ENCODE results near the gene C22orf23. TPM values are rescaled to one million over a fixed set of nuclear protein-coding genes. Genes with fewer than 3 reads are reported as not detected.

Gene C22orf23
- polyA plus RNA-seq, 2 of the 4 experiments (the other 2 are of a cell fraction): 0.26 to 0.52 TPM

- TF ChIP-seq CHD2 (IDR thresholded peaks at IDR 0.05; ENCODE audit: low read length, partially characterized antibody): no peak
- TF ChIP-seq SMC3 (IDR thresholded peaks at IDR 0.05): no peak
Measured at GRCh38 chr22:37932821-37933578, 20.4 kb downstream of the C22orf23 start (continued).

GRCh38 chr22:37932401-37932800 lies 21.0 kb downstream of the C22orf23 start:
- Histone ChIP-seq H3K4me2 (no peak overlapping the region), H3K9me3 (no peaks in the 10 kb centered on the region), H3K27ac (no peak overlapping the region), H3K4me3 (no peak overlapping the region), H3K4me1 (peaks cover 14% of the 10 kb centered on the region)
- TF ChIP-seq REST (IDR thresholded peaks at IDR 0.05) (no peak), HDAC2 (IDR thresholded peaks at IDR 0.05) (no peak), RNF2 (IDR thresholded peaks at IDR 0.05; ENCODE audit: borderline replicate concordance, low read depth) (no peak), HEYL (CRISPR knock-in tag; IDR thresholded peaks at IDR 0.05) (no peak), MYC (IDR thresholded peaks at IDR 0.05; ENCODE audit: borderline replicate concordance, low read length) (no peak), EP300 (IDR thresholded peaks at IDR 0.05) (no peak), FOXS1 (CRISPR knock-in tag; IDR thresholded peaks at IDR 0.05) (no peak), MAFK (IDR thresholded peaks at IDR 0.05; ENCODE audit: partially characterized antibody) (no peak), ATOH8 (CRISPR knock-in tag; IDR thresholded peaks at IDR 0.05; ENCODE audit: low read depth) (no peak), SMC3 (IDR thresholded peaks at IDR 0.05) (no peak), CHD2 (IDR thresholded peaks at IDR 0.05; ENCODE audit: low read length, partially characterized antibody) (no peak)
- WGBS (ENCODE audit: missing lambda C conversion rate): 96% methylated on average over 5 of the region's 10 CpGs
- CTCF ChIA-PET: interaction anchor here (0.6 to 4.0 kb wide), 9 partner anchors 9 to 325 kb away, joined by 3 to 20 read pairs (median 10); partner anchors contain the start of gene MICALL1
- ATAC-seq (no peak), DNase-seq (ENCODE audit: low read depth in 1 of 2, low spot score in 1 of 2) (no peak), FAIRE-seq (no peak)
- POLR2A ChIA-PET: no interaction called here

GRCh38 chr22:37931893-37932389 lies 21.5 kb downstream of the C22orf23 start:
- ATAC-seq (no peak), FAIRE-seq (no peak), DNase-seq (ENCODE audit: low read depth in 1 of 2, low spot score in 1 of 2) (no peak)
- Histone ChIP-seq H3K9me3 (no peaks in the 10 kb centered on the region), H3K4me2 (no peak overlapping the region), H3K4me1 (peaks cover 14% of the 10 kb centered on the region), H3K4me3 (no peak overlapping the region), H3K27ac (no peak overlapping the region)
- CTCF ChIA-PET: interaction anchor here (0.9 to 4.0 kb wide), 9 partner anchors 15 to 325 kb away, joined by 3 to 20 read pairs (median 13); partner anchors contain the start of gene MICALL1
- TF ChIP-seq ZC3H11A (IDR thresholded peaks at IDR 0.05): no peak
- no peak for TF ChIP-seq MYC (IDR thresholded peaks at IDR 0.05; ENCODE audit: borderline replicate concordance, low read length)
- no peak for TF ChIP-seq ZNF302 (CRISPR knock-in tag; IDR thresholded peaks at IDR 0.05)
- no peak for TF ChIP-seq FOSL2 (IDR thresholded peaks at IDR 0.05)
- no peak for TF ChIP-seq FOSL2 (CRISPR knock-in tag; IDR thresholded peaks at IDR 0.05)
- TF ChIP-seq RCOR1 (IDR thresholded peaks at IDR 0.05; ENCODE audit: low read depth, low read length): no peak
- no peak for TF ChIP-seq HMGXB4 (CRISPR knock-in tag; IDR thresholded peaks at IDR 0.05; ENCODE audit: borderline replicate concordance)
- 100% methylated on average over 3 of the region's 6 CpGs for WGBS (ENCODE audit: missing lambda C conversion rate)
- POLR2A ChIA-PET: interaction anchor here (1.4 kb wide), 1 partner anchor 26 kb away, joined by 5 read pairs; the partner anchor contains the start of gene MICALL1
